Mammary epithelial cell (primary cell): ENCODE data around the gene SYTL3.

Experiments
- EZH2 ChIP-seq: IDR thresholded peaks from 2 replicates; pipeline ENCODE4 v1.6.1; 2012; ENCODE audit warnings: low read length, inconsistent platforms, borderline replicate concordance
- TF ChIP-seq, protein P1 (sequence below), 2 donors: IDR thresholded peaks in 1 of 2; conservative IDR thresholded peaks in 1 of 2; 2 replicates each; pipeline ENCODE4 v1.5.1; 2011 to 2012; ENCODE audit warnings: inconsistent platforms in 2 of 2, low read length in 2 of 2, mild to moderate bottlenecking in 2 of 2, control low read depth in 1 of 2, low read depth in 1 of 2; ENCODE audit not compliant: insufficient read depth in 1 of 2; ENCODE audit errors: extremely low read depth in 1 of 2

- TF ChIP-seq, protein P1, sequence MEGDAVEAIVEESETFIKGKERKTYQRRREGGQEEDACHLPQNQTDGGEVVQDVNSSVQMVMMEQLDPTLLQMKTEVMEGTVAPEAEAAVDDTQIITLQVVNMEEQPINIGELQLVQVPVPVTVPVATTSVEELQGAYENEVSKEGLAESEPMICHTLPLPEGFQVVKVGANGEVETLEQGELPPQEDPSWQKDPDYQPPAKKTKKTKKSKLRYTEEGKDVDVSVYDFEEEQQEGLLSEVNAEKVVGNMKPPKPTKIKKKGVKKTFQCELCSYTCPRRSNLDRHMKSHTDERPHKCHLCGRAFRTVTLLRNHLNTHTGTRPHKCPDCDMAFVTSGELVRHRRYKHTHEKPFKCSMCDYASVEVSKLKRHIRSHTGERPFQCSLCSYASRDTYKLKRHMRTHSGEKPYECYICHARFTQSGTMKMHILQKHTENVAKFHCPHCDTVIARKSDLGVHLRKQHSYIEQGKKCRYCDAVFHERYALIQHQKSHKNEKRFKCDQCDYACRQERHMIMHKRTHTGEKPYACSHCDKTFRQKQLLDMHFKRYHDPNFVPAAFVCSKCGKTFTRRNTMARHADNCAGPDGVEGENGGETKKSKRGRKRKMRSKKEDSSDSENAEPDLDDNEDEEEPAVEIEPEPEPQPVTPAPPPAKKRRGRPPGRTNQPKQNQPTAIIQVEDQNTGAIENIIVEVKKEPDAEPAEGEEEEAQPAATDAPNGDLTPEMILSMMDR (conservative IDR thresholded peaks at IDR 0.05 in 1 of 2, IDR thresholded peaks at IDR 0.05 in 1 of 2; ENCODE audit: extremely low read depth in 1 of 2, insufficient read depth in 1 of 2, low read depth in 1 of 2, low read length in 2 of 2) = no peak
- TF ChIP-seq EZH2 = no peak
Observed at GRCh38 chr6:158771399-158772152, 121.7 kb downstream of the SYTL3 start.
